Measurements from ENCODE around the gene JDP2.

DNA sequence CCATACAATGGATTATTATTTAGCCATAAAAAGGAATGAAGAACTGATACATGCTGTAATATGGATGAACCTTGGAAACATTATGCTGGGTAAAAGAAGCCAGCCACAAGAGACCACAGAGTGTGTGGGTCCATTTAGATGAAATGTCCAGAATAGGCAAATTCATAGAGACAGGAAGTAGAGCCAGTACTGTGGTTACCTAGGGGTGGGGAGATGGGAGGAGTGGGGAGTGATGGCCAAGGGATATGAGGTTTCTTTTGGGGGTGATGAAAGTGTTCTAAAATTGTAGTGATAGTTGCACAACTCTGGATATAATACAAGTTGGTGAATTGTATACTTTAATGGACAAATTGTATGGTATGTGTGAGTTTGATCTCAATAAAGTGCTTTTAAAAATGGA lies 18.6 kb downstream of the JDP2 start:
- no peak for TF ChIP-seq CTCF (IDR thresholded peaks at IDR 0.05)
- TF ChIP-seq POLR2A (IDR thresholded peaks at IDR 0.05) = no peak
